HG03095 (cell line): ENCODE measurements around the gene NFIA.

Source experiments
- ATAC-seq: cut with Tn5 transposase; IDR thresholded peaks from one replicate; pipeline ENCODE4 v1.9.1; 2021; ENCODE audit warnings: moderate library complexity; ENCODE audit not compliant: unreplicated experiment

Gene NFIA

GRCh38 chr1:61098906-61099437 lies 16.6 kb downstream of the NFIA start:
- no peak for ATAC-seq

- ATAC-seq: no peak
These were observed 18.2 kb downstream of the NFIA start for GRCh38 chr1:61100578-61100977.

GRCh38 chr1:61101536-61101935 lies 19.2 kb downstream of the NFIA start:
- no peak for ATAC-seq

GRCh38 chr1:61102041-61102440 lies 19.7 kb downstream of the NFIA start:
- ATAC-seq: no peak

GRCh38 chr1:61102621-61103020 lies 20.3 kb downstream of the NFIA start:
- ATAC-seq: no peak

- ATAC-seq: no peak
These were observed 21.9 kb downstream of the NFIA start for GRCh38 chr1:61104220-61104671.

GRCh38 chr1:61107638-61108037 lies 25.3 kb downstream of the NFIA start:
- ATAC-seq: no peak

- no peak for ATAC-seq
These were observed 26.8 kb downstream of the NFIA start for GRCh38 chr1:61109158-61109557.

- ATAC-seq: no peak
These were observed 27.5 kb downstream of the NFIA start for GRCh38 chr1:61109910-61110309.

GRCh38 chr1:61110554-61110953 lies 28.2 kb downstream of the NFIA start:
- ATAC-seq: no peak

GRCh38 chr1:61111084-61112004 lies 29.0 kb downstream of the NFIA start:
- ATAC-seq: no peak

GRCh38 chr1:61114178-61114870 lies 32.0 kb downstream of the NFIA start:
- ATAC-seq: no peak

GRCh38 chr1:61115436-61115835 lies 33.1 kb downstream of the NFIA start:
- no peak for ATAC-seq

GRCh38 chr1:61116421-61116820 lies 34.1 kb downstream of the NFIA start:
- ATAC-seq: no peak

- no peak for ATAC-seq
These were observed 34.9 kb downstream of the NFIA start for GRCh38 chr1:61117283-61117682.

GRCh38 chr1:61119085-61119484 lies 36.7 kb downstream of the NFIA start:
- no peak for ATAC-seq

- no peak for ATAC-seq
These were observed 38.0 kb downstream of the NFIA start for GRCh38 chr1:61120246-61120840.

- ATAC-seq: no peak
These were observed 38.6 kb downstream of the NFIA start for GRCh38 chr1:61120998-61121397.

GRCh38 chr1:61121631-61122030 lies 39.3 kb downstream of the NFIA start:
- ATAC-seq: no peak

- ATAC-seq: no peak
These were observed 40.0 kb downstream of the NFIA start for GRCh38 chr1:61122389-61122788.

- ATAC-seq: no peak
These were observed 41.0 kb downstream of the NFIA start for GRCh38 chr1:61123326-61123725.
